SK-N-SH (cell line): Measurements from ENCODE around the gene HOTAIR. TPM values are rescaled to one million over a fixed set of nuclear protein-coding genes. Genes with fewer than 3 reads are reported as not detected.

ENCODE experiments used
- CTCF ChIA-PET: fragments of 300-600, 350-600 bp; formaldehyde crosslinking; extraction: SDS; loops from one replicate; lab custom pipeline; 2021; lab: Yijun Ruan, JAX
- POLR2A ChIA-PET: fragments of 350-600 bp; sonication (Branson Sonifier 250); formaldehyde crosslinking; extraction: SDS; loops from one replicate; lab custom pipeline; 2020; ENCODE audit warnings: antibody characterized with exemption, inconsistent platforms; lab: Yijun Ruan, JAX
- DNase-seq: peaks from one replicate; pipeline ENCODE4 v3.0.0; 2012
- H2AFZ ChIP-seq: fragments of 200-600 bp; sonication (generic); 2 replicates; pipeline ENCODE4 v1.8.1; 2016; ENCODE audit warnings: antibody characterized with exemption, mild to moderate bottlenecking, low read depth
- H3F3A ChIP-seq: fragments of 200-600 bp; sonication (generic); replicated peaks from 2 replicates; pipeline ENCODE3; 2016; ENCODE audit warnings: antibody characterized with exemption, mild to moderate bottlenecking; ENCODE audit not compliant: insufficient read depth
- H3K27ac ChIP-seq, 2 experiments: fragments of 200-500 bp in 1 of 2; fragments of 200-600 bp in 1 of 2; sonication (Bioruptor generic) in 1 of 2; sonication (generic), shearing (Covaris generic) in 1 of 2; 2 replicates each; pipeline versions ENCODE4 v1.5.1 to v1.6.1; 2014 to 2016; ENCODE audit warnings: low read depth in 2 of 2, inconsistent platforms in 1 of 2, low read length in 1 of 2, mild to moderate bottlenecking in 1 of 2, mixed read lengths in 1 of 2
- H3K27me3 ChIP-seq: fragments of 200-600 bp; sonication (generic), shearing (Covaris generic); 2 replicates; pipeline ENCODE4 v1.6.1; 2016; ENCODE audit warnings: mixed run types; ENCODE audit not compliant: insufficient read depth
- H3K36me3 ChIP-seq, 2 experiments: fragments of 200-500 bp in 1 of 2; fragments of 200-600 bp in 1 of 2; sonication (Bioruptor generic) in 1 of 2; sonication (generic) in 1 of 2; replicated peaks in 1 of 2; 2 replicates each; pipeline versions ENCODE3 to v1.5.1; 2014 to 2016; ENCODE audit warnings: low read length in 1 of 2, mild to moderate bottlenecking in 1 of 2; ENCODE audit not compliant: insufficient read depth in 2 of 2, control insufficient read depth in 1 of 2
- H3K4me1 ChIP-seq, 2 experiments: fragments of 200-500 bp in 1 of 2; fragments of 200-600 bp in 1 of 2; sonication (Bioruptor generic) in 1 of 2; sonication (generic), shearing (Covaris generic) in 1 of 2; 2 replicates each; pipeline versions ENCODE4 v1.5.1 to v1.6.1; 2014 to 2016; ENCODE audit warnings: low read depth in 1 of 2, low read length in 1 of 2, mixed run types in 1 of 2; ENCODE audit not compliant: insufficient read depth in 2 of 2, control insufficient read depth in 1 of 2
- H3K4me2 ChIP-seq: fragments of 200-600 bp; sonication (generic), shearing (Covaris generic); 2 replicates; pipeline ENCODE4 v1.6.1; 2017; ENCODE audit warnings: mixed run types
- H3K4me3 ChIP-seq, 2 experiments: fragments of 200-500 bp in 1 of 2; fragments of 200-600 bp in 1 of 2; sonication (Bioruptor generic) in 1 of 2; sonication (generic), shearing (Covaris generic) in 1 of 2; 2 replicates each; pipeline versions ENCODE4 v1.5.1 to v1.8.1; 2014 to 2016; ENCODE audit warnings: low read depth in 2 of 2, inconsistent platforms in 1 of 2, low read length in 1 of 2, mild to moderate bottlenecking in 1 of 2, mixed read lengths in 1 of 2, moderate library complexity in 1 of 2
- H3K79me2 ChIP-seq: fragments of 200-600 bp; sonication (generic); 2 replicates; pipeline ENCODE4 v1.8.1; 2017; ENCODE audit warnings: mild to moderate bottlenecking; ENCODE audit not compliant: insufficient read depth
- H3K9ac ChIP-seq: fragments of 200-600 bp; sonication (generic); 2 replicates; pipeline ENCODE4 v1.6.1; 2017; ENCODE audit warnings: mixed run types
- H3K9me2 ChIP-seq: fragments of 200-600 bp; sonication (generic); 2 replicates; pipeline ENCODE4 v1.6.1; 2017; ENCODE audit warnings: mixed run types
- H3K9me3 ChIP-seq: fragments of 200-600 bp; sonication (generic); 2 replicates; pipeline ENCODE4 v1.6.1; 2017; ENCODE audit warnings: mixed run types, mild to moderate bottlenecking, moderate library complexity
- H4K20me1 ChIP-seq: fragments of 200-600 bp; sonication (generic); 2 replicates; pipeline ENCODE4 v1.6.1; 2017; ENCODE audit warnings: mild to moderate bottlenecking, mixed run types; ENCODE audit not compliant: insufficient read depth
- ELF1 ChIP-seq: IDR thresholded peaks from 2 replicates; pipeline ENCODE4 v1.4.0; 2012
- EZH2phosphoT487 ChIP-seq: fragments of 200-600 bp; sonication (generic); IDR thresholded peaks from 2 replicates; pipeline ENCODE4 v1.6.1; 2017; ENCODE audit warnings: low read depth, mixed run types, mild to moderate bottlenecking, antibody characterized with exemption, moderate library complexity, borderline replicate concordance
- FOXJ3 ChIP-seq: sonication (generic); formaldehyde crosslinking; IDR thresholded peaks from 2 replicates; pipeline ENCODE4 v1.5.1; 2020; ENCODE audit warnings: mild to moderate bottlenecking, missing genetic modification reagents
- GABPA ChIP-seq: IDR thresholded peaks from 2 replicates; pipeline ENCODE4 v1.4.0; 2012; ENCODE audit warnings: low read depth, mild to moderate bottlenecking
- JUND ChIP-seq: IDR thresholded peaks from 2 replicates; pipeline ENCODE4 v1.4.0; 2012
- MEF2A ChIP-seq: IDR thresholded peaks from 2 replicates; pipeline ENCODE4 v1.4.0; 2012; ENCODE audit warnings: low read depth, borderline replicate concordance
- MXI1 ChIP-seq: IDR thresholded peaks from 2 replicates; pipeline ENCODE4 v1.6.1; 2012; ENCODE audit warnings: mild to moderate bottlenecking, low read depth, low read length, improper control_type of control experiment
- NFIC ChIP-seq: IDR thresholded peaks from 2 replicates; pipeline ENCODE4 v1.4.0; 2012; ENCODE audit warnings: borderline replicate concordance
- POLR2AphosphoS5 ChIP-seq: IDR thresholded peaks from 2 replicates; pipeline ENCODE4 v1.6.1; 2012; ENCODE audit warnings: low read depth, low read length
- RAD21 ChIP-seq: IDR thresholded peaks from 2 replicates; pipeline ENCODE4 v1.6.1; 2012; ENCODE audit warnings: mild to moderate bottlenecking, low read length
- RCOR1 ChIP-seq: fragments of 150-350 bp; IDR thresholded peaks from 2 replicates; pipeline ENCODE4 v1.6.1; 2017; ENCODE audit warnings: antibody characterized with exemption, low read length
- RFX5 ChIP-seq: IDR thresholded peaks from 2 replicates; pipeline ENCODE4 v1.6.1; 2012; ENCODE audit warnings: mild to moderate bottlenecking, improper control_type of control experiment, low read length
- RXRA ChIP-seq: IDR thresholded peaks from 2 replicates; pipeline ENCODE4 v1.4.0; 2012; ENCODE audit warnings: low read depth, mild to moderate bottlenecking, borderline replicate concordance
- SIN3A ChIP-seq: IDR thresholded peaks from 2 replicates; pipeline ENCODE4 v1.6.1; 2012; ENCODE audit warnings: low read depth, mild to moderate bottlenecking, low read length, moderate library complexity, borderline replicate concordance
- SMC3 ChIP-seq: IDR thresholded peaks from 2 replicates; pipeline ENCODE4 v1.6.1; 2012; ENCODE audit warnings: low read depth, low read length, improper control_type of control experiment
- TAF1 ChIP-seq: IDR thresholded peaks from 2 replicates; pipeline ENCODE4 v1.6.1; 2012; ENCODE audit warnings: low read depth, mild to moderate bottlenecking, low read length, moderate library complexity, borderline replicate concordance
- TEAD4 ChIP-seq: IDR thresholded peaks from 2 replicates; pipeline ENCODE4 v1.4.0; 2012; ENCODE audit warnings: mild to moderate bottlenecking, borderline replicate concordance; ENCODE audit not compliant: insufficient read depth
- YY1 ChIP-seq: IDR thresholded peaks from 2 replicates; pipeline ENCODE4 v1.4.0; 2012; ENCODE audit warnings: low read depth, mild to moderate bottlenecking
- WGBS: methylation state at CpG from one replicate; pipeline ENCODE4 v1.1.6; 2017; ENCODE audit warnings: low lambda C conversion rate; 5-methylcytosine and 5-hydroxymethylcytosine counted together
- polyA plus RNA-seq, 3 experiments: library from polyadenylated mRNA; depleted of rRNA; stranded (reverse); fragments of >200 nt; gene quantifications; 2 replicates each; pipeline ENCODE4 v1.2.3, GENCODE V29; 2012
- TF ChIP-seq, protein P1 (sequence below): IDR thresholded peaks from 2 replicates; pipeline ENCODE4; 2012
- TF ChIP-seq, protein P2 (sequence below): fragments of 150-350 bp; IDR thresholded peaks from 2 replicates; pipeline ENCODE4 v1.6.1; 2017; ENCODE audit warnings: antibody characterized with exemption, low read length, low read depth, borderline replicate concordance
- TF ChIP-seq, protein P3 (sequence below): IDR thresholded peaks from 2 replicates; pipeline ENCODE4 v1.4.0; 2012; ENCODE audit warnings: low read depth, borderline replicate concordance
- TF ChIP-seq, protein P4 (sequence below): fragments of 200-600 bp; sonication (generic); IDR thresholded peaks from 2 replicates; pipeline ENCODE4 v1.6.1; 2017; ENCODE audit warnings: antibody characterized with exemption, mild to moderate bottlenecking, moderate library complexity
- TF ChIP-seq, protein P5 (sequence below): IDR thresholded peaks from 2 replicates; pipeline ENCODE4 v1.4.0; 2012; ENCODE audit warnings: low read depth
- TF ChIP-seq, protein P6 (sequence below): fragments of 150-350 bp; IDR thresholded peaks from 2 replicates; pipeline ENCODE4 v1.6.1; 2016; ENCODE audit warnings: mild to moderate bottlenecking, low read depth, low read length

HOTAIR gene
- polyA plus RNA-seq, 1 of the 3 experiments (the other 2 are of a cell fraction), result not detected

DNA sequence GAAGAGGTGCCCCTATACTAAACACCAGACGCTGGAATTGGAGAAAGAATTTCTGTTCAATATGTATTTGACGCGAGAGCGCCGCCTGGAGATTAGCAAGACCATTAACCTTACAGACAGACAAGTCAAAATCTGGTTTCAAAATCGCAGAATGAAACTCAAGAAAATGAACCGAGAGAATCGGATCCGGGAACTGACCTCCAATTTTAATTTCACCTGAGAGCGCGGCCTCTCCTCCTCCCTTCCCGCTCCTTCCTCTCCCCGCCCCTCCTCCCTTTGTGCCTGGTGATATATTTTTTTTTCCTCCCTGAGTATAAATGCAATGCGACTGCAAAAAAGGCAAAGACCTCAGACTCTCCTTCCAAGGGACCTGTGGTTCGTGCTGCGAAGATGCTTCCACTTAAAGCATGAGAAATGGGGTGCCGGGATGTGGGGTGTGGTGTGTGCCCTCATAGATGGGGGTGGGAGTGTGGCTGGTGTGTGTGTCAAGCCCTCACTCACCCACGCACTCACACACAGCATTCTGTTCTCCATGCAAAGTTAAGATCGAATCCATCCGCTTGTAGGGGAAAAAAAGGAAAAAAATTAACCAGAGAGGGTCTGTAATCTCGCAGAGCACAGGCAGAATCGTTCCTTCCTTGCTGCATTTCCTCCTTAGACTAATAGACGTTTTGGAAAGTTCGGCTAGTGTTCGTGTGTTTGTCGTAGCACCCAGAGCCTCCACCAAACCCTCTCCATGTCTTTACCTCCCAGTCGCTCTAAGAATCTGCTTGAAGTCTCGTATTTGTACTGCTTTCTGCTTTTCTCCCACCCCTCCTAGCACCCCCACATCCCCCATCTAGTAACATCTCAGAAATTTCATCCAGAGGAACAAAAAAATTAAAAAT lies 14.7 kb upstream of the HOTAIR start:
- CTCF ChIA-PET, result interaction anchor here (0.6 to 12.8 kb wide), 22 partner anchors 11 to 247 kb away, joined by 3 to 194 read pairs (median 12); partner anchors contain the start of genes HOTAIR, HOXC11, HOXC5 and HOXC9

More for the DNA sequence above, 14.7 kb upstream of the HOTAIR start:
- H3K4me3 ChIP-seq, result peak overlapping the region in 1 of 2 experiments; percentile 14; a peak in 2 of 4 replicates
- peaks cover 95% of the 10 kb centered on the region for H3K27me3 ChIP-seq
- no peak overlapping the region for H3K27ac ChIP-seq
- H3K9me2 ChIP-seq, result no peaks in the 10 kb centered on the region
- peaks cover 0 to 12% of the 10 kb centered on the region in 2 experiments; a peak in 1 of 4 replicates for H3K4me1 ChIP-seq
- no peak for DNase-seq
- no peaks in the 10 kb centered on the region for H3K9me3 ChIP-seq
- H3K36me3 ChIP-seq, result no peaks in the 10 kb centered on the region
- H3K9ac ChIP-seq, result no peak overlapping the region
- WGBS, result 4% methylated on average over 28 of the region's 28 CpGs
- H3K79me2 ChIP-seq, result no peaks in the 10 kb centered on the region
- peaks cover 5% of the 10 kb centered on the region for H3F3A ChIP-seq
- H2AFZ ChIP-seq, result no peak overlapping the region
- no peaks in the 10 kb centered on the region for H4K20me1 ChIP-seq
- TF ChIP-seq YY1 (no peak), SMC3 (peak; percentile 38), MXI1 (no peak), TEAD4 (no peak), NFIC (no peak), FOXJ3 (no peak), GABPA (0 out of 2 replicates have a peak, but pooled peaks have one; percentile 28), ELF1 (no peak), RAD21 (peak; percentile 48), RXRA (no peak), POLR2AphosphoS5 (no peak), MEF2A (no peak), RCOR1 (no peak), RFX5 (no peak), EZH2phosphoT487 (no peak), JUND (no peak), TAF1 (no peak), SIN3A (no peak)
- TF ChIP-seq, protein P1, sequence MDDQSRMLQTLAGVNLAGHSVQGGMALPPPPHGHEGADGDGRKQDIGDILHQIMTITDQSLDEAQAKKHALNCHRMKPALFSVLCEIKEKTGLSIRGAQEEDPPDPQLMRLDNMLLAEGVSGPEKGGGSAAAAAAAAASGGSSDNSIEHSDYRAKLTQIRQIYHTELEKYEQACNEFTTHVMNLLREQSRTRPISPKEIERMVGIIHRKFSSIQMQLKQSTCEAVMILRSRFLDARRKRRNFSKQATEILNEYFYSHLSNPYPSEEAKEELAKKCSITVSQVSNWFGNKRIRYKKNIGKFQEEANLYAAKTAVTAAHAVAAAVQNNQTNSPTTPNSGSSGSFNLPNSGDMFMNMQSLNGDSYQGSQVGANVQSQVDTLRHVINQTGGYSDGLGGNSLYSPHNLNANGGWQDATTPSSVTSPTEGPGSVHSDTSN, result no peak
- TF ChIP-seq, protein P2, sequence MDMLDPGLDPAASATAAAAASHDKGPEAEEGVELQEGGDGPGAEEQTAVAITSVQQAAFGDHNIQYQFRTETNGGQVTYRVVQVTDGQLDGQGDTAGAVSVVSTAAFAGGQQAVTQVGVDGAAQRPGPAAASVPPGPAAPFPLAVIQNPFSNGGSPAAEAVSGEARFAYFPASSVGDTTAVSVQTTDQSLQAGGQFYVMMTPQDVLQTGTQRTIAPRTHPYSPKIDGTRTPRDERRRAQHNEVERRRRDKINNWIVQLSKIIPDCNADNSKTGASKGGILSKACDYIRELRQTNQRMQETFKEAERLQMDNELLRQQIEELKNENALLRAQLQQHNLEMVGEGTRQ, result no peak
- TF ChIP-seq, protein P3, sequence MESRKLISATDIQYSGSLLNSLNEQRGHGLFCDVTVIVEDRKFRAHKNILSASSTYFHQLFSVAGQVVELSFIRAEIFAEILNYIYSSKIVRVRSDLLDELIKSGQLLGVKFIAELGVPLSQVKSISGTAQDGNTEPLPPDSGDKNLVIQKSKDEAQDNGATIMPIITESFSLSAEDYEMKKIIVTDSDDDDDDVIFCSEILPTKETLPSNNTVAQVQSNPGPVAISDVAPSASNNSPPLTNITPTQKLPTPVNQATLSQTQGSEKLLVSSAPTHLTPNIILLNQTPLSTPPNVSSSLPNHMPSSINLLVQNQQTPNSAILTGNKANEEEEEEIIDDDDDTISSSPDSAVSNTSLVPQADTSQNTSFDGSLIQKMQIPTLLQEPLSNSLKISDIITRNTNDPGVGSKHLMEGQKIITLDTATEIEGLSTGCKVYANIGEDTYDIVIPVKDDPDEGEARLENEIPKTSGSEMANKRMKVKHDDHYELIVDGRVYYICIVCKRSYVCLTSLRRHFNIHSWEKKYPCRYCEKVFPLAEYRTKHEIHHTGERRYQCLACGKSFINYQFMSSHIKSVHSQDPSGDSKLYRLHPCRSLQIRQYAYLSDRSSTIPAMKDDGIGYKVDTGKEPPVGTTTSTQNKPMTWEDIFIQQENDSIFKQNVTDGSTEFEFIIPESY, result no peak
- TF ChIP-seq, protein P4, sequence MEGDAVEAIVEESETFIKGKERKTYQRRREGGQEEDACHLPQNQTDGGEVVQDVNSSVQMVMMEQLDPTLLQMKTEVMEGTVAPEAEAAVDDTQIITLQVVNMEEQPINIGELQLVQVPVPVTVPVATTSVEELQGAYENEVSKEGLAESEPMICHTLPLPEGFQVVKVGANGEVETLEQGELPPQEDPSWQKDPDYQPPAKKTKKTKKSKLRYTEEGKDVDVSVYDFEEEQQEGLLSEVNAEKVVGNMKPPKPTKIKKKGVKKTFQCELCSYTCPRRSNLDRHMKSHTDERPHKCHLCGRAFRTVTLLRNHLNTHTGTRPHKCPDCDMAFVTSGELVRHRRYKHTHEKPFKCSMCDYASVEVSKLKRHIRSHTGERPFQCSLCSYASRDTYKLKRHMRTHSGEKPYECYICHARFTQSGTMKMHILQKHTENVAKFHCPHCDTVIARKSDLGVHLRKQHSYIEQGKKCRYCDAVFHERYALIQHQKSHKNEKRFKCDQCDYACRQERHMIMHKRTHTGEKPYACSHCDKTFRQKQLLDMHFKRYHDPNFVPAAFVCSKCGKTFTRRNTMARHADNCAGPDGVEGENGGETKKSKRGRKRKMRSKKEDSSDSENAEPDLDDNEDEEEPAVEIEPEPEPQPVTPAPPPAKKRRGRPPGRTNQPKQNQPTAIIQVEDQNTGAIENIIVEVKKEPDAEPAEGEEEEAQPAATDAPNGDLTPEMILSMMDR, result peak; percentile 66
- TF ChIP-seq, protein P5, sequence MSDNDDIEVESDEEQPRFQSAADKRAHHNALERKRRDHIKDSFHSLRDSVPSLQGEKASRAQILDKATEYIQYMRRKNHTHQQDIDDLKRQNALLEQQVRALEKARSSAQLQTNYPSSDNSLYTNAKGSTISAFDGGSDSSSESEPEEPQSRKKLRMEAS, result no peak
- TF ChIP-seq, protein P6, sequence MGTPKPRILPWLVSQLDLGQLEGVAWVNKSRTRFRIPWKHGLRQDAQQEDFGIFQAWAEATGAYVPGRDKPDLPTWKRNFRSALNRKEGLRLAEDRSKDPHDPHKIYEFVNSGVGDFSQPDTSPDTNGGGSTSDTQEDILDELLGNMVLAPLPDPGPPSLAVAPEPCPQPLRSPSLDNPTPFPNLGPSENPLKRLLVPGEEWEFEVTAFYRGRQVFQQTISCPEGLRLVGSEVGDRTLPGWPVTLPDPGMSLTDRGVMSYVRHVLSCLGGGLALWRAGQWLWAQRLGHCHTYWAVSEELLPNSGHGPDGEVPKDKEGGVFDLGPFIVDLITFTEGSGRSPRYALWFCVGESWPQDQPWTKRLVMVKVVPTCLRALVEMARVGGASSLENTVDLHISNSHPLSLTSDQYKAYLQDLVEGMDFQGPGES, result no peak
- POLR2A ChIA-PET, result interaction anchor here (2.1 kb wide), 1 partner anchor 11 kb away, joined by 5 read pairs; the partner anchor contains the start of gene HOXC9
- peak overlapping the region; percentile 67 for H3K4me2 ChIP-seq
